GM15510 (cell line): ENCODE data around the gene ANKRD1.

ENCODE experiments used
- POLR2A ChIP-seq: IDR thresholded peaks from 3 replicates; pipeline ENCODE4 v1.6.1; 2011; ENCODE audit warnings: borderline replicate concordance; ENCODE audit not compliant: insufficient read length; ENCODE audit errors: extremely low read depth

ANKRD1 gene

DNA sequence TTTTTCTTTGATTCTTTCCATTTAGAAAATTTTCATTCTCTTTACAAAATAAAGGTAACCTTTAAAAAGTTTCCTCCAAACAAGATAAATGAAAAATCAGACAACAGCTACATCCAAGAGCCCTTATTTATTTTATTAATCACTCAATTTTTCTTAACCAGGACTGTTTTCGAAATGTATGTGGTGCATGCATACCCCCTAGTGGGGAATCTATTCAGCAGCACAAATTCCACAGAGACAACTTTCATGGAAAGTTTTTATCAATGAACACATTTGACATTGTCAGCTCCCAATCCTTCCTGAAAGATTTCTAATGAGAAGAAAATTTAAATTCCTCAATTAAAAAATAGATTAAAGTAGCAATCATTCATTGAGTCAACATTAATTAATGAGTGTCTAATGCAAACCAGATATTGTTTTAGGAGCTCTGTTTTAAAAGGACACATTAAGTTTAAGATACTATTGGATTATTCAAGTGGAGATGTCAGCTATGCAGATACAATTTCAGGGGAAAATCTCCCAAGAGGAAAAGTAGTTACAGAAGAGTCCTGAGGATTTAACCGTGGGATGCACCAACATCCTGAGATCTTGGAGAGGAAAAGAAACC is 57.9 kb downstream of the ANKRD1 start:
- no peak for TF ChIP-seq POLR2A
